Fibroblast of lung (primary cell): ENCODE measurements around the gene MEGF10.

Experiments used
- CTCF ChIP-seq, 2 donors: IDR thresholded peaks in 1 of 2; conservative IDR thresholded peaks in 1 of 2; 1 replicate in 1 of 2; 2 replicates in 1 of 2; pipeline ENCODE4 v1.5.1; 2011 to 2012; ENCODE audit warnings: low read length in 2 of 2, control low read depth in 1 of 2, inconsistent platforms in 1 of 2, low read depth in 1 of 2, mild to moderate bottlenecking in 1 of 2
- EZH2 ChIP-seq: IDR thresholded peaks from 2 replicates; pipeline ENCODE4 v1.5.1; 2012; ENCODE audit warnings: low read length, control low read depth, mild to moderate bottlenecking; ENCODE audit errors: missing control alignments

- no peak for TF ChIP-seq CTCF (conservative IDR thresholded peaks at IDR 0.05 in 1 of 2, IDR thresholded peaks at IDR 0.05 in 1 of 2; ENCODE audit: low read depth in 1 of 2, low read length in 2 of 2)
- TF ChIP-seq EZH2 = no peak
Observed at GRCh38 chr5:127431977-127432585, 141.5 kb downstream of the MEGF10 start.
